ENCODE measurements around the gene CCL18.
"Not testable (repeated sequence)": the region's sequence is repeated elsewhere in the genome, so short reads cannot be mapped to it uniquely, and the experiment has no call there.

Gene CCL18

DNA sequence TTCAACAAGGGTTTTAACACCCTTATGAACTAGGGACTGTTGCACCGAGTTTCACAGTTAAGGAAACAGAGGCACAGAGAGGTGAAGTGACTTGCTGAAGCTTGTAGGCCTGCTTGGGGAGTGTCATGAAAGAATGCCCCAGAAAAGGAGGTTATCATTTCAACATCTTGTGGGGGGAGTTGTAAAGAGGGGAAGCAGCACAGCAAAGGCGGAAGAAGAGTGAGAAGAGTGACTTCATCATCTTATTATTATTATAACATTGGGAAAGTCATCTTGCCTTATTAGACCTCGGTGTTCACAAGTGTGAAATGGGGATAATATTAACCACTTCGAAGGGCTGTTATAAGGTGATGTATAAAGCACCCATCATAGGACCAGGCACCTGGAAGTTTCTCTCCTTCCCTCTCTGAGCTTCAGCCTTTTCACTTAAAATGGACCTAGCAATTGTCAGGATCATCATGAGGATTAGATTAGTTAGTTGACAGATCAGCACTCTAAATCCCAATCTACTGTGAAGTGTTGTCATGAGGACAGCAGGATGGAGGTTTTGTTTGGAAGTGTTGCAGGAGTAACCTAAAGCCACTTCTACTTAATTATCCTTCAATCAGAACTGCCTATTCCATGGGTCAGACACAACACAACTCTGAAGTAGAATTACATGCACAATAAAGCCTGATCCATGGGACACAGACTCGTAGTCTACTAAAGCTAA lies 41.9 kb downstream of the CCL18 start:
- no peak for DNase-seq

GRCh38 chr17:36106493-36106835 lies 42.4 kb downstream of the CCL18 start:
- DNase-seq = no peak

GRCh38 chr17:36107660-36108059 lies 43.6 kb downstream of the CCL18 start:
- no peak for DNase-seq

GRCh38 chr17:36108265-36108664 lies 44.2 kb downstream of the CCL18 start:
- DNase-seq = not testable (repeated sequence)

GRCh38 chr17:36111068-36111490 lies 47.0 kb downstream of the CCL18 start:
- DNase-seq = no peak

GRCh38 chr17:36112572-36112971 lies 48.5 kb downstream of the CCL18 start:
- no peak for DNase-seq

GRCh38 chr17:36113131-36113530 lies 49.1 kb downstream of the CCL18 start:
- DNase-seq = not testable (repeated sequence)

DNA sequence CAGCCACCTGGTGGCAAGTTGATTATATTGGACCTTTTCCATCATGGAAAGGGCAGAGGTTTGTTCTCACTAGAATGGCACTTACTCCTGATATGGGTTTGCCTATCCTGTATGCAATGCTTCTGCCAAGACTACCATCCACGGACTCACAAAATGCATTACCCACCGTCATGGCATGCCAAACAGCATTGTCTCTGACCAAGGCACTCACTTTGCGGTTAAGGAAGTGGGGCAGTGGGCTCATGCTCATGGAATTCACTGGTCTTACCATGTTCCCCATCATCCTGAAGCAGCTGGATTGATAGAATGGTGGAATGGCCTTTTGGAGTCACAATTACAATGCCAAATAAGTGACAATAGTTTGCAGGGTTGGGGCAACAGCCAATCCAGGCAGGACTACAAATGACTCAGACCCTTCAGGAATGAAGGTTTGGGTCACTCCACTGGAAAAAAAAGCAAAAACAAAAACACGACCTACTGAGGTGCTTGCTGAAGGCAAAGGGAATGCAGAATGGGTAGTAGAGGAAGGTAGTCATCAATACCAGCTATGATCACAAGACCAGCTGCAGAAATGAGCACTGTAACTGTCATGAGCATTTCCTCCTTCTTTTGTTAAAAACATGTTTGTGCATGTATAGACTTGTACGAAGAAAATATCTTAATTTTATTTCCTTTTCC lies 51.0 kb downstream of the CCL18 start:
- not testable (repeated sequence) for DNase-seq

- DNase-seq = not testable (repeated sequence)
Measured at GRCh38 chr17:36115649-36115977, 51.5 kb downstream of the CCL18 start.

DNA sequence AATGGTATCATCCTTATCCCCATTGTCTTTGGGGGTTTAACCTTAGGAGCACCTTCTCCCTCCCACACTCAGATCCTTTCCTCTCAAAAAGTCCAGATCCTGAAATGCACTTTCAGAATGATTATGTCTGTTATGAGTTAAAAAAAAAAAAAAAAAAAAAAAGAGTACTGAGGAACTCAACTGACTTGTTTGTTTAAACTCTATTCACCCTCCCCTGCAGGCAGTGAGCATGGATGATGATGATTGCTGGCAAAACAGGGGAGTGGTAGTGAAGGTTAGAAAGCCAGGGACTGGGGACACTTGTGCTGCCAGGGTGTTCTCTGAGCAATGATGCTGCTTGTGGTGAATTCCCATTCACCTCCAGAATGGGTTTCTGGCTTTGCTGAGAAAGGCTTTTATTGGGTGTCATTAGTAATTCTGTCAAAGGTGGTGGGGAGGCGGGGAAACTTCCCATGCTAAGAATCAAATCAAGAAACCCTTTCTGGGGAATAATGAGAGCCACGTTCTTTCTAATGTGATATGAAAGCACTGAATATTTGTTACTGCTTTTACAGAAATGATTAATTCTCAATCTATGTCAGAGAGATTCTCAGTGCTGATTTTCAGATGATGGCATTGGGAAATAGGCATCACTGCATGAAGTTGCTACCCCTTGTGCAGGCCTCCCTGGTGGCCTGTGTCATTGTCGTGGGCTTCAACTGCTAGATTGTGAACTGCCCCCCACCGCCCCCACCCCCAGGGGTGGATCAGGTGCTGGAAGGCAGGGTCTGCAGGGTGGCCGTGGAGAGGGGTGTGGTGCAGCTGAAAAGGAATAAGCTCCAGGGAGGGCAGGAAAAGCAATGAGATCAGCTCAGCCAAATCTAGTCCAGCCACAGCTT lies 53.7 kb downstream of the CCL18 start:
- DNase-seq = no peak

- no peak for DNase-seq
Measured at GRCh38 chr17:36118477-36119353, 54.6 kb downstream of the CCL18 start.

DNA sequence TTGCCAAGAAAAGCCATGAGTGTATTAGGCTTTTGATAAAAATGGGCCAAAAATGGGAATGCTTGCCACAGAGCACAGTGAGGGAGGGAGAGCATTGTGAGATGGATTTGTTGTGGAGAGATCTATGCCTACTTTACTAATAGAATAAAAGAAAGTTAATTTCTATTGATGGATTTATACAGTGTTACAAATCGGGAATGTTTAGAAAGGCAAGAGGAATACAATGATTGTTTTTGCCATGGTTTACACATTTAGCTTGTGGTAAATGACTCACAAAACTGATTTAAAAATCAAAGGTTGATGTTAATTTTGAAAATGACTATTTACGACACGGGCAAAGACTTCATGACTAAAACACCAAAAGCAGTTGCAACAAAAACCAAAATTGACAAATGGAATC lies 56.1 kb downstream of the CCL18 start:
- no peak for DNase-seq

DNA sequence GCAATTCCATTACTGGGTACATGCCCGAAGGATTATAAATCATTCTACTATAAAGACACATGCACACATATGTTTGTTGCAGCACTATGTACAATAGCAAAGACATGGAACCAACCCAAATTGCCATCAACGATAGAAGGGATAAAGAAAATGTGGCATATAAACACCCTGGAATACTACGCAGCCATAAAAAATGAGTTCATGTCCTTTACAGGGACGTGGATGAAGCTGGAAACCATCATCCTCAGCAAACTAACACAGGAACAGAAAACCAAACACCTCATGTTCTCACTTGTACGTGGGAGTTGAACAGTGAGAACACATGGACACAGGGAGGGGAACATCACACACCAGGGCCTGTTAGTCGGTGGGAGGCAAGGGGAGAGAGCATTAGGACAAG lies 57.0 kb downstream of the CCL18 start:
- not testable (repeated sequence) for DNase-seq
